Transverse colon (tissue), 3 donors: Measurements from ENCODE around the gene ZNF362.

ENCODE experiments used
- CTCF ChIP-seq, 5 experiments: fragments of 200-600 bp in 3 of 5; fragments of 450-650 bp in 2 of 5; sonication (generic) in 3 of 5; IDR thresholded peaks; 1 replicate in 2 of 5; 2 replicates in 3 of 5; pipeline ENCODE4 v1.5.1; 2016 to 2017; ENCODE audit warnings: antibody characterized with exemption in 5 of 5, inconsistent platforms in 3 of 5, mild to moderate bottlenecking in 2 of 5, moderate library complexity in 1 of 5
- EP300 ChIP-seq: sonication (generic); formaldehyde crosslinking; IDR thresholded peaks from one replicate; pipeline ENCODE4 v1.6.1; 2017; ENCODE audit warnings: antibody characterized with exemption, low read depth
- POLR2A ChIP-seq: fragments of 450-650 bp; IDR thresholded peaks from one replicate; pipeline ENCODE4 v1.6.1; 2016; ENCODE audit warnings: antibody characterized with exemption, mild to moderate bottlenecking, moderate library complexity

- TF ChIP-seq CTCF (IDR thresholded peaks at IDR 0.05) (no peak), EP300 (no peak), POLR2A (no peak)
Measured at GRCh38 chr1:33286451-33287185, 30.3 kb downstream of the ZNF362 start.
